Activated gamma-delta T cell (primary cell): Measurements from ENCODE around the gene LRFN2.

ENCODE experiments used
- DNase-seq: peaks from one replicate; lab custom pipeline; 2025; lab: John Stamatoyannopoulos, UW

LRFN2 gene

GRCh38 chr6:40377173-40377806, 209.9 kb downstream of the LRFN2 start:
- no peak for DNase-seq

- no peak for DNase-seq
Measured at GRCh38 chr6:40376113-40376650, 211.0 kb downstream of the LRFN2 start.

GRCh38 chr6:40373267-40373666, 213.9 kb downstream of the LRFN2 start:
- DNase-seq = no peak

GRCh38 chr6:40371621-40372020, 215.5 kb downstream of the LRFN2 start:
- DNase-seq = no peak

GRCh38 chr6:40371095-40371494, 216.1 kb downstream of the LRFN2 start:
- DNase-seq = no peak

- DNase-seq = no peak
Measured at GRCh38 chr6:40369891-40370290, 217.3 kb downstream of the LRFN2 start.

- no peak for DNase-seq
Measured at GRCh38 chr6:40369042-40369441, 218.1 kb downstream of the LRFN2 start.

GRCh38 chr6:40362859-40363258, 224.3 kb downstream of the LRFN2 start:
- DNase-seq = no peak

- no peak for DNase-seq
Measured at GRCh38 chr6:40359808-40360207, 227.4 kb downstream of the LRFN2 start.

GRCh38 chr6:40358473-40359460, 228.4 kb downstream of the LRFN2 start:
- no peak for DNase-seq

GRCh38 chr6:40356242-40356910, 230.8 kb downstream of the LRFN2 start:
- DNase-seq = no peak

- DNase-seq = no peak
Measured at GRCh38 chr6:40355532-40355931, 231.6 kb downstream of the LRFN2 start.

- DNase-seq = no peak
Measured at GRCh38 chr6:40355066-40355465, 232.1 kb downstream of the LRFN2 start.

GRCh38 chr6:40353967-40354452, 233.2 kb downstream of the LRFN2 start:
- no peak for DNase-seq

GRCh38 chr6:40353197-40353966, 233.8 kb downstream of the LRFN2 start:
- no peak for DNase-seq

GRCh38 chr6:40352527-40353170, 234.5 kb downstream of the LRFN2 start:
- DNase-seq = no peak

GRCh38 chr6:40352006-40352405, 235.2 kb downstream of the LRFN2 start:
- no peak for DNase-seq

- DNase-seq = no peak
Measured at GRCh38 chr6:40350747-40351217, 236.4 kb downstream of the LRFN2 start.

GRCh38 chr6:40349901-40350746, 237.0 kb downstream of the LRFN2 start:
- no peak for DNase-seq
